ENCODE data around the gene BLVRA. TPM values are rescaled to one million over a fixed set of nuclear protein-coding genes. Genes with fewer than 3 reads are reported as not detected.

BLVRA gene
- total and polyA plus RNA-seq, 10 of the 15 experiments (the other 5 are each of a cell fraction or from before 2014, with no cell fraction given), result 63.3 to 198 (median 102) TPM

- TF ChIP-seq EP300 (IDR thresholded peaks at IDR 0.05; ENCODE audit: borderline replicate concordance in 1 of 2, control insufficient read depth in 1 of 2, low read depth in 2 of 2, low read length in 2 of 2) (no peak), ATF2 (IDR thresholded peaks at IDR 0.05; ENCODE audit: low read length) (0 out of 2 replicates have a peak, but pooled peaks have one; percentile 33), ESRRA (IDR thresholded peaks at IDR 0.05; ENCODE audit: low read length) (0 out of 2 replicates have a peak, but pooled peaks have one; percentile 21), EED (IDR thresholded peaks at IDR 0.05; ENCODE audit: low read depth) (peak; percentile 80), RB1 (IDR thresholded peaks at IDR 0.05; ENCODE audit: borderline replicate concordance) (peak; percentile 83; the same call in 1 of the 2 replicates), ZNF207 (IDR thresholded peaks at IDR 0.05; ENCODE audit: borderline replicate concordance) (peak; percentile 66; the same call in 1 of the 2 replicates), MXI1 (IDR thresholded peaks at IDR 0.05; ENCODE audit: low read depth, low read length) (peak; percentile 90), TCF12 (IDR thresholded peaks at IDR 0.05; ENCODE audit: low read depth, low read length) (0 out of 2 replicates have a peak, but pooled peaks have one; percentile 15), E2F8 (IDR thresholded peaks at IDR 0.05; ENCODE audit: low read depth, partially characterized antibody) (peak; percentile 80), IRF3 (IDR thresholded peaks at IDR 0.05) (no peak), PAX5 (IDR thresholded peaks at IDR 0.05; ENCODE audit: borderline replicate concordance, low read depth, low read length) (no peak), RCOR1 (conservative IDR thresholded peaks at IDR 0.05; ENCODE audit: low read depth, low read length) (peak; percentile 87; the same call in 1 of the 2 replicates), MTA3 (IDR thresholded peaks at IDR 0.05; ENCODE audit: borderline replicate concordance, low read length) (no peak), ZBTB40 (IDR thresholded peaks at IDR 0.05; ENCODE audit: borderline replicate concordance) (peak; percentile 91), RELA (IDR thresholded peaks at IDR 0.05; ENCODE audit: borderline replicate concordance, partially characterized antibody) (peak; percentile 61), E4F1 (IDR thresholded peaks at IDR 0.05; ENCODE audit: borderline replicate concordance, partially characterized antibody) (peak; percentile 32)
These were observed 29.1 kb upstream of the BLVRA start, which contains the start of gene COA1 (continued) for GRCh38 chr7:43729214-43729923.

All from GM12878 (cell line).